HepG2 (cell line): ENCODE data around the gene PRXL2A. TPM values are rescaled to one million over a fixed set of nuclear protein-coding genes. Genes with fewer than 3 reads are reported as not detected.

Source experiments
- CBX2 ChIP-seq, 2 experiments: fragments of 200-600 bp in 1 of 2; sonication (generic); formaldehyde crosslinking in 1 of 2; IDR thresholded peaks; 2 replicates each; pipeline versions ENCODE4 v1.7.0 to v1.8.1; 2018 to 2022; ENCODE audit warnings: low read depth in 2 of 2, low read length in 1 of 2, mild to moderate bottlenecking in 1 of 2, missing genetic modification reagents in 1 of 2
- polyA plus RNA-seq, 8 experiments: library from polyadenylated mRNA; depleted of rRNA in 3 of 8; stranded (reverse) in 7 of 8; unstranded in 1 of 8; fragments of >200 nt; fragmentation: Illumina TruSeq in 4 of 8; extraction: Trizol in 4 of 8; gene quantifications; 2 replicates each; pipeline versions ENCODE4 v1.2.1 to v1.2.3, GENCODE V29; 2011 to 2016; ENCODE audit warnings: low read depth in 4 of 8, missing spikeins in 1 of 8, mixed read lengths in 1 of 8; ENCODE audit not compliant: insufficient read depth in 1 of 8
- total RNA-seq, 5 experiments: library from RNA; depleted of rRNA; stranded (reverse); fragments of >200 nt; fragmentation: Illumina TruSeq; extraction: Trizol; gene quantifications; 2 replicates each; pipeline ENCODE4 v1.2.3, GENCODE V29; 2016; ENCODE audit warnings: low read depth in 1 of 5

Gene PRXL2A
- total and polyA plus RNA-seq, 2 of the 13 experiments (the other 11 are each of a cell fraction or from before 2014, with no cell fraction given): 43.9 to 79.9 TPM

GRCh38 chr10:80485946-80486764, 77.8 kb downstream of the PRXL2A start (continued):
- TF ChIP-seq CBX2 (IDR thresholded peaks at IDR 0.05; ENCODE audit: low read depth, low read length) (no peak), CBX2 (CRISPR knock-in tag; IDR thresholded peaks at IDR 0.05; ENCODE audit: low read depth) (no peak)

Other genes starting within 250 kb of the PRXL2A start
- gene ANXA11, start 203.0 kb upstream of the PRXL2A start, total RNA-seq (2016; rRNA removed; fragmentation: Illumina TruSeq; extraction: Trizol): 51.5 and 63.3 TPM in 2 replicates
- 27.4 and 30.6 TPM in 2 replicates for gene ANXA11, start 203.0 kb upstream of the PRXL2A start, polyA plus RNA-seq (2011; rRNA removed)
- gene MAT1A, start 118.9 kb upstream of the PRXL2A start, total RNA-seq (2016; rRNA removed; fragmentation: Illumina TruSeq; extraction: Trizol): 76.9 and 101 TPM in 2 replicates
- gene MAT1A, start 118.9 kb upstream of the PRXL2A start, polyA plus RNA-seq (2011; rRNA removed): 57.1 and 71.8 TPM in 2 replicates
- not detected in 2 replicates for gene DYDC1, start 51.8 kb upstream of the PRXL2A start, total RNA-seq (2016; rRNA removed; fragmentation: Illumina TruSeq; extraction: Trizol)
- not detected in 2 replicates for gene DYDC1, start 51.8 kb upstream of the PRXL2A start, polyA plus RNA-seq (2011; rRNA removed)
- 2.3 and 4.2 TPM in 2 replicates for gene DYDC2, start 51.8 kb upstream of the PRXL2A start, total RNA-seq (2016; rRNA removed; fragmentation: Illumina TruSeq; extraction: Trizol)
- gene DYDC2, start 51.8 kb upstream of the PRXL2A start, polyA plus RNA-seq (2011; rRNA removed): 0.98 and 2.3 TPM in 2 replicates
- 17.4 and 24.1 TPM in 2 replicates for gene TSPAN14, start 45.8 kb downstream of the PRXL2A start, total RNA-seq (2016; rRNA removed; fragmentation: Illumina TruSeq; extraction: Trizol)
- gene TSPAN14, start 45.8 kb downstream of the PRXL2A start, polyA plus RNA-seq (2011; rRNA removed): 73.8 and 80.6 TPM in 2 replicates
- gene SH2D4B, start 129.4 kb downstream of the PRXL2A start, total RNA-seq (2016; rRNA removed; fragmentation: Illumina TruSeq; extraction: Trizol): not detected in 2 replicates
- not detected in 2 replicates for gene SH2D4B, start 129.4 kb downstream of the PRXL2A start, polyA plus RNA-seq (2011; rRNA removed)